Caco-2 (cell line): ENCODE results near the gene PPP1R14D. TPM values are rescaled to one million over a fixed set of nuclear protein-coding genes. Genes with fewer than 3 reads are reported as not detected.

Experiments
- BruUV-seq: library from RNA; stranded (reverse); fragments of 400-500 nt; replicated peaks from 2 replicates; lab custom pipeline; 2021; lab: Mats Ljungman, UMichigan
- CTCF ChIA-PET: fragments of 300-600 bp; sonication (Branson Sonifier 250); formaldehyde crosslinking; loops from one replicate; lab custom pipeline; 2022; ENCODE audit warnings: antibody characterized with exemption; lab: Charles Lee
- POLR2A ChIA-PET: fragments of 300-600 bp; sonication (Branson Sonifier 250); formaldehyde crosslinking; loops from one replicate; lab custom pipeline; 2022; ENCODE audit warnings: antibody characterized with exemption; lab: Charles Lee
- DNase-seq, 2 experiments: peaks; one replicate each; pipeline versions ENCODE4 v3.0.0 to v3.0.0-alpha.2; 2020 to 2022
- H3K27me3 ChIP-seq: replicated peaks from 2 replicates; pipeline ENCODE4 v1.6.0; 2011; ENCODE audit warnings: low read length; ENCODE audit not compliant: control insufficient read depth, insufficient read depth
- H3K36me3 ChIP-seq: 2 replicates; pipeline ENCODE4 v1.5.1; 2011; ENCODE audit warnings: low read length; ENCODE audit not compliant: control insufficient read depth, insufficient read depth
- H3K4me1 ChIP-seq: fragments of 250-450 bp; sonication (Bioruptor Pico); 2 replicates; pipeline ENCODE4 v1.5.1; 2020; ENCODE audit warnings: mild to moderate bottlenecking
- H3K4me3 ChIP-seq: 2 replicates; pipeline ENCODE4 v1.5.1; 2011; ENCODE audit warnings: low read depth, mild to moderate bottlenecking, control low read depth, low read length
- H3K9me3 ChIP-seq: fragments of 250-450 bp; sonication (Bioruptor Pico); 2 replicates; pipeline ENCODE4 v1.5.1; 2020; ENCODE audit warnings: mild to moderate bottlenecking, moderate library complexity
- H3K27ac Mint-ChIP-seq: one replicate; pipeline ENCODE4 v1.8.0; 2022; ENCODE audit warnings: mixed read lengths; ENCODE audit not compliant: unreplicated experiment
- H3K27me3 Mint-ChIP-seq: one replicate; pipeline ENCODE4 v1.8.0; 2022; ENCODE audit warnings: mixed read lengths; ENCODE audit not compliant: insufficient read depth, unreplicated experiment
- H3K36me3 Mint-ChIP-seq: one replicate; pipeline ENCODE4 v1.8.0; 2022; ENCODE audit warnings: mild to moderate bottlenecking, mixed read lengths; ENCODE audit not compliant: insufficient read depth, unreplicated experiment
- H3K4me1 Mint-ChIP-seq: one replicate; pipeline ENCODE4 v1.8.0; 2022; ENCODE audit warnings: low read depth, mixed read lengths; ENCODE audit not compliant: unreplicated experiment
- H3K4me3 Mint-ChIP-seq: one replicate; pipeline ENCODE4 v1.8.0; 2022; ENCODE audit warnings: mild to moderate bottlenecking, moderate library complexity, mixed read lengths; ENCODE audit not compliant: unreplicated experiment
- H3K9me3 Mint-ChIP-seq: one replicate; pipeline ENCODE4 v1.8.0; 2022; ENCODE audit warnings: mixed read lengths; ENCODE audit not compliant: unreplicated experiment
- intact Hi-C: fragments of 100-400 bp; cut with micrococcal nuclease; formaldehyde crosslinking; loops from one replicate; pipeline ENCODE4 v1.10.0; 2022; ENCODE audit not compliant: unreplicated experiment
- total RNA-seq: library from RNA; stranded (reverse); gene quantifications from 2 replicates; pipeline ENCODE4 v1.2.3, GENCODE V29; 2022
- TF ChIP-seq, protein P1 (sequence below), 2 experiments: fragments of 200-600 bp in 1 of 2; IDR thresholded peaks; 1 replicate in 1 of 2; 2 replicates in 1 of 2; pipeline versions ENCODE4 v1.5.1 to v1.8.0; 2011 to 2022; ENCODE audit warnings: antibody characterized with exemption in 1 of 2, control low read depth in 1 of 2, inconsistent platforms in 1 of 2, low read depth in 1 of 2, low read length in 1 of 2, mild to moderate bottlenecking in 1 of 2, moderate library complexity in 1 of 2; ENCODE audit not compliant: insufficient read depth in 1 of 2, severe bottlenecking in 1 of 2, unreplicated experiment in 1 of 2

PPP1R14D gene
- total RNA-seq, 1 experiment from 2014 or later = 0.43 TPM

DNA sequence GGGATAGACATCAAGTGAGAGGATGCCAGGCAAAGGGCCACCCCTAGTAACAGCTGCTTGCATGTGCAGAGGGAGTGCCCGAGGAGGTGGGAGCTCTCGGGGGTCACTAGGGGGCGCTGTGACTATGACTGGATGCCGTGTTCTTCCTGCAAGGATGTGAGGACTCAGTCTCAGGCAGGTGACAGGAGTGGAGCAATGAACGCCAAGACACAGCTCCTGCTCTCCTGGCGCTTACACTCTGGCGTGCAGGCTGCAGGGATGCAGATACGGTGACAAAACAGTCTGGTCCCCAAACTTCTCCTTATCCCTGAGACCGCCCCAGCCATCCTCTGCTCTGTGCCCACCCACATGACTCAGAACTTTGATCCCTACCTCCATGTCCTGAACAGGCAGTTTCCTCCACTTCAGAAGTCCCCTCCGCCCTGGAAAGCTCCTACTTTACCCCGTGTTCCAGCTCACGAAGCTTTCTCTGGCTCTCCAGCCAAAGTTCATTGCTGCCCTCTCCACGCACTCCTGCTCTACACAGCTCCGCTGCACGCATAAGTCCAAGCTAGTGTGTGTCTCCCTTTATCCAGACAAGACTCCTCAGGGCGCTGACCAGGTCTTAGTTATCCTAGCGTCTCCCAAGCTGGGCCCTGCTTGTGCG, 30.8 kb upstream of the PPP1R14D start:
- H3K36me3 Mint-ChIP-seq = peaks cover 61% of the 10 kb centered on the region
- BruUV-seq = no TSS peak
- no peaks in the 10 kb centered on the region for H3K27me3 Mint-ChIP-seq
- no peaks in the 10 kb centered on the region for H3K27me3 ChIP-seq
- H3K9me3 ChIP-seq = no peaks in the 10 kb centered on the region
- H3K27ac Mint-ChIP-seq = peak overlapping the region; percentile 80
- no peak overlapping the region for H3K4me3 ChIP-seq
- H3K9me3 Mint-ChIP-seq = no peaks in the 10 kb centered on the region
- H3K4me1 ChIP-seq = peaks cover 32% of the 10 kb centered on the region
- H3K4me1 Mint-ChIP-seq = peaks cover 43% of the 10 kb centered on the region
- TF ChIP-seq, protein P1, sequence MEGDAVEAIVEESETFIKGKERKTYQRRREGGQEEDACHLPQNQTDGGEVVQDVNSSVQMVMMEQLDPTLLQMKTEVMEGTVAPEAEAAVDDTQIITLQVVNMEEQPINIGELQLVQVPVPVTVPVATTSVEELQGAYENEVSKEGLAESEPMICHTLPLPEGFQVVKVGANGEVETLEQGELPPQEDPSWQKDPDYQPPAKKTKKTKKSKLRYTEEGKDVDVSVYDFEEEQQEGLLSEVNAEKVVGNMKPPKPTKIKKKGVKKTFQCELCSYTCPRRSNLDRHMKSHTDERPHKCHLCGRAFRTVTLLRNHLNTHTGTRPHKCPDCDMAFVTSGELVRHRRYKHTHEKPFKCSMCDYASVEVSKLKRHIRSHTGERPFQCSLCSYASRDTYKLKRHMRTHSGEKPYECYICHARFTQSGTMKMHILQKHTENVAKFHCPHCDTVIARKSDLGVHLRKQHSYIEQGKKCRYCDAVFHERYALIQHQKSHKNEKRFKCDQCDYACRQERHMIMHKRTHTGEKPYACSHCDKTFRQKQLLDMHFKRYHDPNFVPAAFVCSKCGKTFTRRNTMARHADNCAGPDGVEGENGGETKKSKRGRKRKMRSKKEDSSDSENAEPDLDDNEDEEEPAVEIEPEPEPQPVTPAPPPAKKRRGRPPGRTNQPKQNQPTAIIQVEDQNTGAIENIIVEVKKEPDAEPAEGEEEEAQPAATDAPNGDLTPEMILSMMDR (IDR thresholded peaks at IDR 0.05; ENCODE audit: insufficient read depth in 1 of 2, low read depth in 1 of 2, low read length in 1 of 2, severe bottlenecking in 1 of 2, unreplicated experiment in 1 of 2) = peak; percentile 76 to 81
- ChIA-PET POLR2A (interaction anchor here (0.6 to 1.0 kb wide), 4 partner anchors 14 to 35 kb away, joined by 4 to 7 read pairs (median 6); partner anchors contain the start of genes RHOV and VPS18), CTCF (interaction anchor here (0.6 to 3.9 kb wide), 8 partner anchors 12 to 988 kb away, joined by 3 to 133 read pairs (median 28); partner anchors contain the start of genes DNAJC17, RHOV, VPS18 and ZFYVE19)
- H3K36me3 ChIP-seq = peaks cover 5% of the 10 kb centered on the region
- intact Hi-C loops = no loop called here
- no peak overlapping the region for H3K4me3 Mint-ChIP-seq
- peak; percentile 82 to 87 for DNase-seq

DNA sequence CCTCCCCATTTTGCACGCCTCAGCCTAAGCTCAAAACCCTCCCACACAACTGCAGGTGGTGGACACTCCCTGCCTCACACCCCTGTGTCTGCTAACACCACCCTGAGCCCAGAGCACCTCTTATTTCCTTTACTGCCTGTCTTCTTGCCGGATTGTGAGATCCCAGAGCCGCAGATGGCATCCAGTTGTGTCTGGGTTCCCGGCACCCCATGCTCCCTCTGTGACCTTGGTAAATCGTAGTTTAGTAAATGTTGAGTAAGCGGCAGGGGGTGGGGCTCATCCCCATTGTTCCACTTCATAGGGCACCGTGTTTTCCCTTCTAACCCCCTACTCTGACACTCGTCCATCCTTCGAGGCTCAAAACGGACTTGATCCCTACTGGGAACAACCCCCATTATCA, 30.2 kb upstream of the PPP1R14D start:
- H3K27ac Mint-ChIP-seq = peak overlapping the region; percentile 80
- BruUV-seq = no TSS peak

More for the DNA sequence above, 30.2 kb upstream of the PPP1R14D start:
- intact Hi-C loops = no loop called here
- Histone ChIP-seq H3K27me3 (no peaks in the 10 kb centered on the region), H3K4me1 (peaks cover 28% of the 10 kb centered on the region), H3K9me3 (no peaks in the 10 kb centered on the region), H3K36me3 (peaks cover 7% of the 10 kb centered on the region), H3K4me3 (no peak overlapping the region)
- peaks cover 43% of the 10 kb centered on the region for H3K4me1 Mint-ChIP-seq
- ChIA-PET POLR2A (interaction anchor here (0.6 to 1.9 kb wide), 6 partner anchors 15 to 51 kb away, joined by 3 to 9 read pairs (median 6); partner anchors contain the start of genes DNAJC17, RHOV, SPINT1 and VPS18), CTCF (interaction anchor here (1.0 to 3.9 kb wide), 8 partner anchors 12 to 76 kb away, joined by 3 to 133 read pairs (median 28); partner anchors contain the start of genes DNAJC17, RHOV, VPS18 and ZFYVE19)
- H3K9me3 Mint-ChIP-seq = no peaks in the 10 kb centered on the region
- no peak for DNase-seq
- no peak overlapping the region for H3K4me3 Mint-ChIP-seq
- H3K36me3 Mint-ChIP-seq = peaks cover 67% of the 10 kb centered on the region
- no peaks in the 10 kb centered on the region for H3K27me3 Mint-ChIP-seq
- TF ChIP-seq, protein P1 (IDR thresholded peaks at IDR 0.05; ENCODE audit: insufficient read depth in 1 of 2, low read depth in 1 of 2, low read length in 1 of 2, severe bottlenecking in 1 of 2, unreplicated experiment in 1 of 2) = no peak
